Mesenchymal stem cell (in vitro differentiated cells and primary cell): Measurements from ENCODE around the gene ATP5PF.
"Not testable (repeated sequence)": the region's sequence is repeated elsewhere in the genome, so short reads cannot be mapped to it uniquely, and the experiment has no call there.

ENCODE experiments used
- DNase-seq: peaks from one replicate; pipeline ENCODE4 v3.0.0-alpha.2; 2013
- H2AFZ ChIP-seq: one replicate; pipeline ENCODE4 v1.6.1; 2013; ENCODE audit warnings: low read depth, mild to moderate bottlenecking, control low read depth, inconsistent platforms, low read length, moderate library complexity
- H2AK5ac ChIP-seq: 2 replicates; pipeline ENCODE4 v1.6.1; 2013; ENCODE audit warnings: low read length, moderate library complexity, mild to moderate bottlenecking, inconsistent platforms; ENCODE audit not compliant: severe bottlenecking
- H2BK120ac ChIP-seq: one replicate; pipeline ENCODE4 v1.6.1; 2013; ENCODE audit warnings: low read depth, mild to moderate bottlenecking, inconsistent platforms, low read length, moderate library complexity
- H2BK12ac ChIP-seq, 2 experiments: one replicate each; pipeline ENCODE4 v1.6.1; 2013; ENCODE audit warnings: inconsistent platforms in 2 of 2, low read length in 2 of 2, mild to moderate bottlenecking in 2 of 2, moderate library complexity in 2 of 2, control low read depth in 1 of 2
- H2BK15ac ChIP-seq: one replicate; pipeline ENCODE4 v1.6.1; 2013; ENCODE audit warnings: mild to moderate bottlenecking, low read depth, inconsistent platforms; ENCODE audit not compliant: poor library complexity, severe bottlenecking
- H2BK5ac ChIP-seq: 2 replicates; pipeline ENCODE4 v1.6.1; 2013; ENCODE audit warnings: low read depth, mild to moderate bottlenecking, low read length, control low read depth, inconsistent platforms; ENCODE audit not compliant: poor library complexity, severe bottlenecking
- H3K14ac ChIP-seq, 2 experiments: one replicate each; pipeline ENCODE4 v1.6.1; 2013; ENCODE audit warnings: inconsistent platforms in 2 of 2, low read length in 2 of 2, control low read depth in 1 of 2, mild to moderate bottlenecking in 1 of 2, moderate library complexity in 1 of 2
- H3K18ac ChIP-seq, 2 experiments: one replicate each; pipeline ENCODE4 v1.6.1; 2013; ENCODE audit warnings: inconsistent platforms in 2 of 2, low read length in 2 of 2, control low read depth in 1 of 2, low read depth in 1 of 2, mild to moderate bottlenecking in 1 of 2
- H3K23ac ChIP-seq, 2 experiments: one replicate each; pipeline ENCODE4 v1.6.1; 2013; ENCODE audit warnings: inconsistent platforms in 2 of 2, low read length in 2 of 2, mild to moderate bottlenecking in 2 of 2, moderate library complexity in 2 of 2, control low read depth in 1 of 2
- H3K27ac ChIP-seq: 2 replicates; pipeline ENCODE4 v1.5.1; 2013; ENCODE audit warnings: mild to moderate bottlenecking, moderate library complexity, low read length, control low read depth, inconsistent platforms; ENCODE audit not compliant: poor library complexity, severe bottlenecking
- H3K27me3 ChIP-seq, 2 experiments: 2 replicates each; pipeline versions ENCODE4 v1.6.1 to v1.7.0; 2013; ENCODE audit warnings: low read length in 2 of 2, mild to moderate bottlenecking in 2 of 2, moderate library complexity in 2 of 2, control low read depth in 1 of 2, inconsistent platforms in 1 of 2; ENCODE audit not compliant: control insufficient read depth in 1 of 2, insufficient read depth in 1 of 2
- H3K36me3 ChIP-seq, 2 experiments: 2 replicates each; pipeline versions ENCODE4 v1.6.1 to v1.7.0; 2013; ENCODE audit warnings: low read length in 2 of 2, control low read depth in 1 of 2, inconsistent platforms in 1 of 2, low read depth in 1 of 2, mild to moderate bottlenecking in 1 of 2; ENCODE audit not compliant: insufficient read depth in 2 of 2, control insufficient read depth in 1 of 2
- H3K4ac ChIP-seq, 2 experiments: one replicate each; pipeline ENCODE4 v1.6.1; 2013; ENCODE audit warnings: inconsistent platforms in 2 of 2, low read length in 2 of 2, mild to moderate bottlenecking in 2 of 2, moderate library complexity in 2 of 2, control low read depth in 1 of 2, low read depth in 1 of 2
- H3K4me1 ChIP-seq: 2 replicates; pipeline ENCODE4 v1.6.1; 2013; ENCODE audit warnings: low read depth, low read length, control low read depth; ENCODE audit not compliant: control insufficient read depth, insufficient read depth
- H3K4me2 ChIP-seq: 2 replicates; pipeline ENCODE4 v1.6.1; 2013; ENCODE audit warnings: low read length, mild to moderate bottlenecking, inconsistent platforms; ENCODE audit not compliant: poor library complexity, severe bottlenecking
- H3K4me3 ChIP-seq, 2 experiments: 2 replicates each; pipeline versions ENCODE4 v1.5.1 to v1.7.0; 2013; ENCODE audit warnings: low read length in 2 of 2, mild to moderate bottlenecking in 2 of 2, control low read depth in 1 of 2, low read depth in 1 of 2; ENCODE audit not compliant: insufficient read depth in 1 of 2
- H3K79me1 ChIP-seq: replicated peaks from 2 replicates; pipeline ENCODE4 v1.6.1; 2013; ENCODE audit warnings: mild to moderate bottlenecking, control low read depth, low read length, inconsistent platforms; ENCODE audit not compliant: poor library complexity, severe bottlenecking
- H3K9ac ChIP-seq: 2 replicates; pipeline ENCODE4 v1.7.0; 2013; ENCODE audit warnings: mild to moderate bottlenecking, low read length, moderate library complexity
- H3K9me3 ChIP-seq: 2 replicates; pipeline ENCODE4 v1.7.0; 2013; ENCODE audit warnings: mild to moderate bottlenecking, low read length; ENCODE audit not compliant: control insufficient read depth
- H4K8ac ChIP-seq: one replicate; pipeline ENCODE4 v1.6.1; 2013; ENCODE audit warnings: inconsistent platforms, mild to moderate bottlenecking, low read length, moderate library complexity
- H4K91ac ChIP-seq: one replicate; pipeline ENCODE4 v1.6.1; 2013; ENCODE audit warnings: mild to moderate bottlenecking, low read length, inconsistent platforms
- WGBS: methylation state at CpG from one replicate; pipeline ENCODE4 v1.1.7; 2013; ENCODE audit warnings: mixed read lengths; 5-methylcytosine and 5-hydroxymethylcytosine counted together

ATP5PF gene

GRCh38 chr21:25701529-25701928, 33.2 kb downstream of the ATP5PF start:
- H3K4me1 ChIP-seq: no peaks in the 10 kb centered on the region

GRCh38 chr21:25700741-25701140, 34.0 kb downstream of the ATP5PF start:
- H3K23ac ChIP-seq: no peak overlapping the region
- H2AFZ ChIP-seq: no peak overlapping the region
- no peak overlapping the region for H3K27ac ChIP-seq
- H4K8ac ChIP-seq: no peak overlapping the region
- no peak overlapping the region for H3K14ac ChIP-seq
- no peak overlapping the region for H4K91ac ChIP-seq
- H3K4me2 ChIP-seq: no peak overlapping the region
- H2AK5ac ChIP-seq: no peak overlapping the region
- no peak overlapping the region for H2BK120ac ChIP-seq
- no peak overlapping the region for H3K4me3 ChIP-seq
- H2BK15ac ChIP-seq: no peak overlapping the region
- H3K4ac ChIP-seq: no peak overlapping the region
- H2BK12ac ChIP-seq: no peak overlapping the region
- no peaks in the 10 kb centered on the region for H3K79me1 ChIP-seq
- no peak overlapping the region for H3K9ac ChIP-seq
- no peak overlapping the region for H3K18ac ChIP-seq
- no peaks in the 10 kb centered on the region for H3K36me3 ChIP-seq
- WGBS: 76% methylated on average over 1 of the region's 1 CpG
- no peaks in the 10 kb centered on the region for H3K9me3 ChIP-seq
- H3K4me1 ChIP-seq: no peaks in the 10 kb centered on the region
- H2BK5ac ChIP-seq: no peak overlapping the region
- H3K27me3 ChIP-seq: no peaks in the 10 kb centered on the region
- DNase-seq: no peak

More at GRCh38 chr21:25701529-25701928, 33.2 kb downstream of the ATP5PF start:
- Histone ChIP-seq H3K14ac (no peak overlapping the region), H3K79me1 (no peaks in the 10 kb centered on the region), H2BK120ac (no peak overlapping the region), H3K27ac (no peak overlapping the region), H3K4ac (no peak overlapping the region), H3K9ac (no peak overlapping the region), H3K23ac (no peak overlapping the region), H2BK15ac (no peak overlapping the region), H2BK12ac (no peak overlapping the region), H3K18ac (no peak overlapping the region), H4K91ac (no peak overlapping the region), H2AFZ (no peak overlapping the region), H3K9me3 (no peaks in the 10 kb centered on the region), H3K36me3 (no peaks in the 10 kb centered on the region), H3K27me3 (no peaks in the 10 kb centered on the region), H4K8ac (no peak overlapping the region), H3K4me3 (no peak overlapping the region), H3K4me2 (no peak overlapping the region), H2BK5ac (no peak overlapping the region), H2AK5ac (no peak overlapping the region)
- no CpG with 5 or more reads among the region's 4 CpGs for WGBS
- DNase-seq: no peak

GRCh38 chr21:25695461-25695860, 39.2 kb downstream of the ATP5PF start:
- not testable (repeated sequence) for H3K36me3 ChIP-seq, H2AK5ac ChIP-seq, H2BK5ac ChIP-seq, H3K79me1 ChIP-seq, H3K27ac ChIP-seq, H2BK15ac ChIP-seq, H2BK12ac ChIP-seq, H2AFZ ChIP-seq, H3K9ac ChIP-seq, H3K14ac ChIP-seq, H3K9me3 ChIP-seq, H3K4me3 ChIP-seq, H4K91ac ChIP-seq, H4K8ac ChIP-seq, H3K18ac ChIP-seq, H3K4me1 ChIP-seq, H2BK120ac ChIP-seq, H3K4me2 ChIP-seq, H3K23ac ChIP-seq, DNase-seq, H3K27me3 ChIP-seq, H3K4ac ChIP-seq
- WGBS: 89% methylated on average over 19 of the region's 36 CpGs

- Histone ChIP-seq H3K36me3 (no peaks in the 10 kb centered on the region), H4K91ac (no peak overlapping the region), H3K9me3 (no peaks in the 10 kb centered on the region), H3K27me3 (no peaks in the 10 kb centered on the region), H2BK15ac (no peak overlapping the region), H2BK12ac (no peak overlapping the region), H4K8ac (no peak overlapping the region), H3K9ac (no peak overlapping the region), H3K4me3 (no peak overlapping the region), H2BK5ac (no peak overlapping the region), H3K14ac (no peak overlapping the region), H3K79me1 (no peaks in the 10 kb centered on the region), H2AFZ (no peak overlapping the region), H3K23ac (no peak overlapping the region), H3K4me2 (no peak overlapping the region), H3K27ac (no peak overlapping the region), H3K18ac (no peak overlapping the region), H2AK5ac (no peak overlapping the region), H3K4ac (no peak overlapping the region), H2BK120ac (no peak overlapping the region), H3K4me1 (no peaks in the 10 kb centered on the region)
- WGBS: 50% methylated on average over 1 of the region's 3 CpGs
- no peak for DNase-seq
Observed at GRCh38 chr21:25691976-25692375, 42.7 kb downstream of the ATP5PF start.
